Activated naive CD4-positive, alpha-beta T cell (primary cell): ENCODE data around the gene MROH7.

Experiments used
- DNase-seq, 4 experiments: peaks; one replicate each; lab custom pipeline; 2025; lab: John Stamatoyannopoulos, UW

Gene MROH7

DNA sequence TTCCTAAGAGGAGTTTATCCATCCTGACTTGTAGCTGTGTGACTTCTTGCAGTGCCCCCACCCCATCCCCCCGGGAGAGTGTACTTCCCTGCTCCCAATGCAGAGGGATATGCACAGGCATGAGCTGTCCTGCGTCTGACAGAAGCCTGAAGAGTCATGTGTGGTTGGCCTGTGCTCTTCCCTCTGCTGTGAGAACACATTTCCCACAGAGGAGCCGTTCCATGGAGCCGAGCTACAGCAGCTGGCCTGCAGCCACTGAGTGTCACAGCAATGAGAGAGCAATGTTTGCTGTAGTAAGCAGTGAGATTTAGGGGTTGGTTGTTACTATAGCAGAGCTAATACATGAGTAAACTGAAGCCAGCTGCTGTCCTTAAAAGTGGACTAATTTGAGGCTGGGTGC, 100.7 kb downstream of the MROH7 start:
- no peak for DNase-seq

DNA sequence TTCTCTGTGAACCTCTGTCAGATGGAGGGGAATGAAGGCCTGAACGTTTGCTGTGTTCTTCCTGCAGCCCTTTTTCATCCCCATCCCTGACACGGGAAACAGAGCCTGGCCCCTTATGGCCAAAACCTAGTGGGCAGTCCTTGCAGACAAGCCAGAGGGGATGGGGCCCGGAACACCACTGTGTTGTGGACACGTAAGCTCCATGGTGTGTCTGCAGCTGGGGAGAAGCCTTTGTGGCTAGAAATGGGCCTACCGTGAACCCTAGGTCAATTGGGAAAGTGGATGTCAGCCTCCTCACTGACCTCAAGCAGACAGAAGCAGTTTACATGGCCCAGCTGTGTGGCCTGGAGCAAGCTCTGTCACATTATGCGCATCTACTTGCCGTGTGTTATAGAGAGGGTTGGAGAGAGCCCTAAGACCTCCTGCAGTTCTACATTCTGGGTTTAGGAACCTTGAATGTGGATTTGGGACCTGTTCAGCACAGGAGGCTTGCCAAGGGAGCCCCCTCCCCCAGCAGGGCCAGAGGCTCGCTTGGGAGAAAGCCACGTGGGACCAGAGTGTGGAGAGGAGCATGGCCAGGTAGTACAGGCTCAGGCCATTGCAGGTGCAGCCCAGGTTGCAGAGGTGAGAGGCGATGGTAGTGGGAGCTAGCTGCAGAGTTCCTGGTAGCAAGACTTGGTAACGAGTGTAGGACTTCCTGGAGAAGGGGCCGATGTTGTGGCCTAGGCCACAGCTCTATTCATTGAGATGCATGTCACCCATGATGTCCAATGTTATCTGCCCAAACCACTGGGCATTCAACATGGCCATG, 102.0 kb downstream of the MROH7 start:
- no peak for DNase-seq

DNA sequence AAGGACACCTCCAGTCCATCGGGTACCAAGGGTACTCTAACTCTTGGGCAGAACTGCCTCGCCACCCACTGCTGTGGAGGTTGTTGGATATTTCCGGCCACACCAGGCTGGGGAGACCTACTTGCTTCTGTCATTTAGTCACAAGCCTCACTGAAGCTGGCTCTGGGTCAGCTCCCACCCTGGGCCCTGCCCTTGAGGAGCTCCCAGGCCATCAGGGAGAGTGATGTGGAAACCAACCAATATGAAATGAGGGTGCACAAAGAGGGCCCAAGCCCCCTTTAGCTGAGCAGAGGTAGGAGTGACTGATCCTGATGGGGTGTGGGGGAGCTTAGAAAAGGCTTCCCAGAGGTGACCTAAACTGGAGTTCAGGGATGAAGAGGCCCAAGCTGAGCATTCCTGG, 103.1 kb downstream of the MROH7 start:
- DNase-seq = no peak

DNA sequence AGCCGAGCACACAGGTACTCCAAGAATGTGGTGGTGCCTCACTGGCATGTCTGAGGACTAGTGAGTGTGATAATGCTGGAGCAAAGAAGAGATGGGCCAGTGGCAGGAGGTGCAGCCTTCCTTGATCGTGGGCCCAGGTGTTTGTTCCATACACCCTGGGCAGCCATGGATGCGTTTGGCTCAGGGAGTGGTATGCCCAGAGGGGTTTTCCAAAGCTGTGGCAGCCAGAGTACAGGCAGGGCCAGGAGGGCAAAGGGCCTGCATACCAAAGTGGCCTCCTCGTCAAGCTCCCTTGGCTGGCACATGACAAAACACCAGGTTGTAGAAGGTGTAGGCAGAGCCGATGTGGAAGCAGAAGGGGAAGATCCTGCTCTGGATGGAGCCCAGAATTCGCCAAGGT, 103.7 kb downstream of the MROH7 start:
- no peak for DNase-seq

DNA sequence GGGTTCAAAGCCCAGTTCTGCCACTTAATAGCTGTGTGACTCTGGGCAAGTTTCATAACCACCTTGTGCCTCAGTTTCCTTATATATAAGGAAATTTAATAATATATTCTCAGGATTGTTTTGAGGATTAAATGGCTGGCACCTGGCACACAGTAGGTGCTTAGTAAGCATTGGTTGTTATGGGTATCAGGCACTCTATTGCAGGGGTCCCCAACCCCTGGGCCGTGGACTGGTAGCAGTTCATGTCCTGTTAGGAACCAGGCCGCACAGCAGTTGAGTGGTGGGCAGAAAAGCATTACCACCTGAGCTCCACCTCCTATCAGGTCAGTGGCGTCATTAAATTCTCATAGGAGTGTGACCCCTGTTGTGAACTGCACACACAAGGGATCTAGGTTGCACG, 104.3 kb downstream of the MROH7 start:
- DNase-seq = no peak

DNA sequence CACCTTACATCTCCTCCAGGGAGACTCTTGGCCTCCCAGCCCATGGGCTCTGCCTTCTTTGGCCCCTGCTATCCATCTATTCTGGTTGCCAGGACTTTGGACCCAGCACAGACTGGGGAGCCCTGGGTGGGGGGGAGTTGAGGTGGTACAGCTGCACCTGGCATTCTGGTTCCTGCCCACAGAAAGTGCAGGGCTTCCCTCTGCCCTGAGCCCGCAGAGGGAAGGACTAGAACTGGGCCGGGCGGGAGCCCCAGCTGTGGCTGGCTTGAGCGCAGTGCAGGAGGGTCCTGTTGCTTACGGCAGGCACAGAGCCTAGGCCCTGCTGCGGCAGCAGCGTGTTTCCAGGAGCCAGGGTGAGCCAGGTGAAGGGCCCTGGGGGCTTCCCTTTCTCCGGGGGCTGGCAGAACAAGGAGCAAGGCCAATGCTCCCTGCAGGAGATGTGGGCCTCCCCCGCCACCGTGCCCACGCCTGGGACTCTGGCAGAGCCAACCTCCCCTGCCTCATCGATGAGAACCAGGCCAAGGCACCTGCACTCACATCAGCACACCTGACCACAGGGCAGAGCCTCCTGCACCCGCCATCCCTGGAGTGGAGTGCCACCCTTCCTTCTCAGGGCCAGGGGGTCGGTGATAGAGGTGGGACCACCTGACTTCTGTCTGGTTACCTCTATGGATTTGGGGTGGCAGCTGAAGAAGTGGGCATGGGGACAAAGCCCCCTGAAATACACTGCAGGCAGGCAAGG, 106.7 kb downstream of the MROH7 start:
- no peak for DNase-seq

DNA sequence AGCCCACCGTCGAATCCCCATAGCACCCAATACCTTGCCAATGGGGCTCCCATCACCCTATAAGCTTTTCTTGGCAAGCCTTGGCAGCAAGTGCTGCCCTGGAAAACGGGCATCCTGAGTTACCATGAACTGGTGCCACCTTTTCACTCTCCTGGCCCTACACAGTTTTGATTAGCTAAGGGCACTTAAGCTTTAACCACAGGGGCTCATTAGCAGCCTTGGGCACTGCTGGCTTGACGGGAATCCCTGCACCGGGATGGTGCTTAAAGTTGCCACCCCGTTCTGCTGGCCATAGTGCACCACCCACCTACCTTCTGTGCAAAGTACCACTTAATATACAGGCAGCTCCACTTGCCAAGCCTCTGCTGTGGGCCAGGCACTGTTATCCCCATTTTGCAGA, 109.0 kb downstream of the MROH7 start:
- no peak for DNase-seq

DNA sequence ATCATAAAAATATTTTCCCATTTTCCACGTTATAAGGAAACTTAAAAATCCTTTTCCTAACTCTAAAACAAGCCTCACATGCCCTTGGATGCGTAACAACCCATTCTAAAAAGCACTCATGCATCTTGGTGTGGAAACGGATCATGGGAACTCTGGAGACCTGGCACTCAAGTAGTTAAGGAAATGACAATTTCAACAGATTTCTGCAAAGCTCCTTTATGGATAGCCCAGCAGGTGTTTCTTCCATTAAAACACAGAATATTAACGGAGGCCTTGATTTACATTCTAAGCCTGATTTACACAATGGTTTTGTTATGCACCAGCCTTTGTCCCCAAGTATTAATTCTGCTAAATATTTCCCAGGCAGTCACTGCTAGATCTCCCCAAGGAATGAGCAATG, 109.8 kb downstream of the MROH7 start:
- no peak for DNase-seq

DNA sequence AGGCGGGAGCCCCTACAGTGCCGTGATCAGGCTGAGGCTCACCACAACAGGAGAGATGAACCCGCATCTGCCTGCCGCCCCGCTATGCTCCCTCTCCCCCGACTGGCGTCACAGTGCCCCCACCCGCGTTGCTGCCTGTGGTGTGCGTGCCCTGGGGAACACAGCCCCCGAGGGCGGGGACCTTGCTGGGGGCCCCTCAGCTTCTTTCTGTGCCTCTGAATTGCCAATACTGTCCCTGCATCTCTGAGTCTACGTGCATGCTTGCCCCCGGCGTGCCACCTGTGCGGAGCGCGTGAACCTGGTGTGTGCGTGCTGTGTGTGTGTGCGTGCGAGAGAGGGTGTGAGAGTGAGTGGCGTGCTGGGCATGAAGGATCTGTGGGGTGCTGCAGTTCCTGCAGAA, 112.5 kb downstream of the MROH7 start:
- DNase-seq = no peak

DNA sequence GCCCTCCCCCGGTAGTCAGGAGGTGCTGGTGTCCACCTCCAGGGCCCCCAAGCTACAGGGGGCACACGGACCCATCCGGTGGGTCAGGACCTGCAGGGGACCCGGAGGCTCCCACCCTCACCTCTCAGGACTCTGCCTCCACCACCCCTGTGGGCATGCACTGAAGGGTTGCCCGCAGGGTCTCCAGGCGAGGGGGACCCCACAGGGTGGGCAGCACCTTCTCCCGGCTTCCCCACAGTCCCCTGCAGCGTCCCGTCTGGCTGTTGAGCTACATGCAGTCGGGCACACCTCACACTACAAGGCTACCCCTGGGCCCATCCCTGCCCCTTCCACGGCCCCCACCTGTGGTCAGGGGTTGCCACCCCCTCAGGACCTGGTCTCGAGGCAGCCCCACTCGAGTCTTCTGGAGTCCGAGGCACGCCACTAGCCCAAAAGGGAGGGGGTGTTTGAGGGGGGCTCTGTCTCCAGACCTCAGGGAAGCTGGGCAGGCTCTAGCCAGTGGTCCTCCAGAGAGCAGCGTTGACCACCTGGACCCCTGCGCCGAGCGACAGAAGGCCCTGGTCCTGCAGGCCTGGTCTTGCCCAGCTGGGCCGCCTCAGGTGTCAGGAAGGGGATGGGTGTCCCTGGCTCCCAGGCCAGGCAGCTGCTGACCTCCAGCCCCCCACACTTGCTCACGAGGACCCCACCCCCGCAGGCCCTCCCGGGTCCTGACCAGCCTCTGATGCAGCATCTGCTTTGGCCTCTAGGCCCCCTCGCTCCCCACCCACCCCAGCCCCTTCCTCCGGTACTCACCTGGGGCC, 113.1 kb downstream of the MROH7 start:
- no peak for DNase-seq

DNA sequence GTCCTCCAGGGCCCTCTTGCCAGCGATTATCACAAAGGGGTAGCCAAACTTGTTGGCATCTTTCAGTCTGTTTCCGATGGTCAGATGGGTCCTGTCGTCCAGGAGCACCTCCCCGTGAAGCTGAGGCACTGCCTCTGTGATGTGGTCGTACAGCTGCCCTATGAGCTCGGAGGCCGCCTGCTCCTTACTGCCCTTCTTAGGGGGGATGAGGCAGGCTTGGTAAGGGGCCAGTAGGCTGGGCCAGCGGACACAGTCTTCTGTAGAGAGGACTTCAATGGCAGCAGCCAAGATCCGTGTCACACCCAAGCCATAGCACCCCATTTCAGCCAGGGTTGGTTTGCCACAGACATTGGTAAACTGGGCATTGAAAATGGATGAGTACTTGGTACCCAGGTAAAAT, 116.2 kb downstream of the MROH7 start:
- DNase-seq = no peak

DNA sequence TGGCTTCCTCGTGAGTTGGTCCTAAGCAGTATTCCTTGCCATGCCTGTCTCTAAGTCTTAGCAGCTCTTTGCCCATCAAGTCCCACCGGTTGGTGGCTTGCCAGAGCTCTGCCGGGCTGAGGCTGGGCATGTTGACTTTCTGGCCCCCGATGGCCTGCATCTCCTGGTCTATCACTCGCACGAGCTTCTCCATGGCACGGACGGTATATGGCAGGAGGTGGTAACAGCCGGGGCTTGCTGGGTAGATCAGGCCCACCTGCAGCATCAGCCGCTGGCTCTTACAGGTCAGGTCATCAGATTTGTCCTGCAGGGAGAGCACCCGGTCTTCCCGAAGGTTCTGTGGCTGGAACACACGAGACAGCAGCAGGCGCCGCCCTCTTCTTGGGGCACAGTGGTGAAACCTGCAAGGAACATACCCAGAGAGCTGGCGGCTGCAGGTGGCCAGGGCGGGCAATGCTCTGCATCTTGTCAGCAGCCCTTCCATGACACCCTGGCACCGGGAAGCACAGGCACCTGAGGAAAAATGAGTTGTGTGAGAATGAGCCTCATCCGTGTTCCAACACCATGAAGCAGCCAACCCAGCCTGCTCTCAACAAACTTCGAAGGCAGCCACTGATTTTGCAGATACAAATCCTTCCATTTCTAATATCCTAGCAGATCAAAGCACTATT, 117.2 kb downstream of the MROH7 start:
- DNase-seq = no peak
